ENCODE data around the gene LRRN2. TPM values are rescaled to one million over a fixed set of nuclear protein-coding genes. Genes with fewer than 3 reads are reported as not detected.

The LRRN2 gene
- total RNA-seq, 1 experiment from 2014 or later: 5.3 TPM

GRCh38 chr1:204643503-204643902, 42.0 kb downstream of the LRRN2 start:
- Mint-ChIP-seq H3K9me3 (peaks cover 7% of the 10 kb centered on the region; the same call in 1 of the 2 replicates), H3K4me3 (no peak overlapping the region), H3K27me3 (ENCODE audit: low read depth) (peaks cover 16% of the 10 kb centered on the region), H3K36me3 (no peaks in the 10 kb centered on the region; the same call in 1 of the 2 replicates), H3K4me1 (peaks cover 19% of the 10 kb centered on the region), H3K27ac (no peak overlapping the region)
- ATAC-seq: no peak
- TF ChIP-seq PRRX2 (CRISPR knock-in tag; IDR thresholded peaks at IDR 0.05) (no peak), ZBTB21 (CRISPR knock-in tag; IDR thresholded peaks at IDR 0.05; ENCODE audit: borderline replicate concordance) (no peak), ZNF532 (CRISPR knock-in tag; IDR thresholded peaks at IDR 0.05; ENCODE audit: borderline replicate concordance) (no peak), ATF6 (CRISPR knock-in tag; IDR thresholded peaks at IDR 0.05) (no peak), RORB (CRISPR knock-in tag; IDR thresholded peaks at IDR 0.05) (no peak), JAZF1 (CRISPR knock-in tag; IDR thresholded peaks at IDR 0.05) (no peak), SMAD4 (CRISPR knock-in tag; IDR thresholded peaks at IDR 0.05) (no peak), E2F1 (CRISPR knock-in tag; IDR thresholded peaks at IDR 0.05) (no peak), HMGXB4 (CRISPR knock-in tag; IDR thresholded peaks at IDR 0.05) (no peak), RELA (CRISPR knock-in tag; IDR thresholded peaks at IDR 0.05; ENCODE audit: borderline replicate concordance) (no peak), USF1 (CRISPR knock-in tag; IDR thresholded peaks at IDR 0.05) (no peak), TEAD1 (CRISPR knock-in tag; IDR thresholded peaks at IDR 0.05) (no peak), TEAD4 (CRISPR knock-in tag; IDR thresholded peaks at IDR 0.05) (no peak)
- DNase-seq (ENCODE audit: low spot score): no peak
- ChIA-PET POLR2A (interaction anchor here (0.6 kb wide), 1 partner anchor 10 kb away, joined by 7 read pairs; no protein-coding TSS in a partner anchor), CTCF (interaction anchor here (0.6 to 2.1 kb wide), 5 partner anchors 36 to 191 kb away, joined by 3 to 11 read pairs (median 3); no protein-coding TSS in a partner anchor)

GRCh38 chr1:204641936-204642335, 43.6 kb downstream of the LRRN2 start:
- ChIA-PET CTCF (interaction anchor here (0.7 to 2.9 kb wide), 5 partner anchors 10 to 165 kb away, joined by 3 to 11 read pairs (median 3); no protein-coding TSS in a partner anchor), POLR2A (no interaction called here)
- Mint-ChIP-seq H3K27ac (no peak overlapping the region), H3K4me3 (no peak overlapping the region), H3K9me3 (peaks cover 7% of the 10 kb centered on the region; the same call in 1 of the 2 replicates), H3K27me3 (ENCODE audit: low read depth) (peaks cover 16% of the 10 kb centered on the region), H3K4me1 (peaks cover 7% of the 10 kb centered on the region), H3K36me3 (no peaks in the 10 kb centered on the region; the same call in 1 of the 2 replicates)
- ATAC-seq: no peak
- TF ChIP-seq CTCF (IDR thresholded peaks at IDR 0.05) (no peak), IRF1 (CRISPR knock-in tag; IDR thresholded peaks at IDR 0.05) (no peak), ZNF263 (CRISPR knock-in tag; IDR thresholded peaks at IDR 0.05; ENCODE audit: low read depth) (no peak), NR1H2 (CRISPR knock-in tag; IDR thresholded peaks at IDR 0.05) (no peak), ZNF219 (CRISPR knock-in tag; IDR thresholded peaks at IDR 0.05; ENCODE audit: borderline replicate concordance) (no peak), ATF6 (CRISPR knock-in tag; IDR thresholded peaks at IDR 0.05) (no peak), RELA (CRISPR knock-in tag; IDR thresholded peaks at IDR 0.05; ENCODE audit: borderline replicate concordance) (no peak), ZNF423 (CRISPR knock-in tag; IDR thresholded peaks at IDR 0.05) (no peak)
- DNase-seq (ENCODE audit: low spot score): no peak

Measured in WTC11 (cell line).